HG03432 (cell line): ENCODE data around the gene GNPTAB.
"Not testable (repeated sequence)": the region's sequence is repeated elsewhere in the genome, so short reads cannot be mapped to it uniquely, and the experiment has no call there.

ENCODE experiments used
- ATAC-seq: cut with Tn5 transposase; IDR thresholded peaks from one replicate; pipeline ENCODE4 v1.9.1; 2021; ENCODE audit warnings: mild to moderate bottlenecking, moderate library complexity; ENCODE audit not compliant: unreplicated experiment

Gene GNPTAB

GRCh38 chr12:101854747-101855146, 24.0 kb upstream of the GNPTAB start:
- peak; percentile 44 for ATAC-seq

GRCh38 chr12:101852998-101853397, 22.2 kb upstream of the GNPTAB start:
- no peak for ATAC-seq

GRCh38 chr12:101850199-101850598, 19.4 kb upstream of the GNPTAB start:
- peak; percentile 64 for ATAC-seq

- ATAC-seq, result no peak
Observed at GRCh38 chr12:101847325-101847724, 16.6 kb upstream of the GNPTAB start.

- ATAC-seq, result no peak
Observed at GRCh38 chr12:101845137-101845711, 14.5 kb upstream of the GNPTAB start.

GRCh38 chr12:101841069-101841468, 10.3 kb upstream of the GNPTAB start:
- no peak for ATAC-seq

- peak; percentile 57 for ATAC-seq
Observed at GRCh38 chr12:101839324-101840283, 8.8 kb upstream of the GNPTAB start.

GRCh38 chr12:101838628-101839323, 8.0 kb upstream of the GNPTAB start:
- ATAC-seq, result peak; percentile 71

- no peak for ATAC-seq
Observed at GRCh38 chr12:101832030-101832429, 1.3 kb upstream of the GNPTAB start.

- ATAC-seq, result no peak
Observed at GRCh38 chr12:101829639-101830366, 956 bp downstream of the GNPTAB start.

- ATAC-seq, result no peak
Observed at GRCh38 chr12:101828463-101829196, 2.1 kb downstream of the GNPTAB start.

GRCh38 chr12:101826766-101827368, 3.9 kb downstream of the GNPTAB start:
- ATAC-seq, result no peak

- ATAC-seq, result no peak
Observed at GRCh38 chr12:101824831-101825230, 5.9 kb downstream of the GNPTAB start.

GRCh38 chr12:101823891-101824290, 6.9 kb downstream of the GNPTAB start:
- peak; percentile 84 for ATAC-seq

GRCh38 chr12:101823039-101823438, 7.7 kb downstream of the GNPTAB start:
- ATAC-seq, result no peak

GRCh38 chr12:101819467-101819866, 11.3 kb downstream of the GNPTAB start:
- ATAC-seq, result peak; percentile 64

- not testable (repeated sequence) for ATAC-seq
Observed at GRCh38 chr12:101818689-101819088, 12.1 kb downstream of the GNPTAB start.

GRCh38 chr12:101813117-101813516, 17.6 kb downstream of the GNPTAB start:
- no peak for ATAC-seq

GRCh38 chr12:101812716-101813115, 18.0 kb downstream of the GNPTAB start:
- not testable (repeated sequence) for ATAC-seq

GRCh38 chr12:101811342-101811741, 19.4 kb downstream of the GNPTAB start:
- ATAC-seq, result not testable (repeated sequence)
